Lung (tissue), 12 donors: ENCODE results near the gene CATSPERD. TPM values are rescaled to one million over a fixed set of nuclear protein-coding genes. Genes with fewer than 3 reads are reported as not detected.

Experiments
- ATAC-seq: fragments of 200-7000 bp; cut with Tn5 transposase; one replicate; pipeline ENCODE4 v1.9.1; 2020; ENCODE audit warnings: moderate number of reproducible peaks; ENCODE audit not compliant: insufficient read depth, low FRiP score
- DNase-seq, 3 donors: peaks; one replicate each; pipeline ENCODE4 v3.0.0-alpha.2; 2013 to 2017
- H3K27ac ChIP-seq, 2 donors: one replicate each; pipeline ENCODE4 v1.5.1; 2013; ENCODE audit warnings: mild to moderate bottlenecking in 2 of 2, moderate library complexity in 2 of 2, control low read depth in 1 of 2, inconsistent platforms in 1 of 2, low read depth in 1 of 2, low read length in 1 of 2
- H3K27me3 ChIP-seq, 3 donors: one replicate each; pipeline ENCODE4 v1.5.1; 2013; ENCODE audit warnings: low read length in 2 of 3; ENCODE audit not compliant: control insufficient read depth in 3 of 3, insufficient read depth in 3 of 3
- H3K36me3 ChIP-seq, 4 donors: one replicate each; pipeline ENCODE4 v1.5.1; 2013; ENCODE audit warnings: low read length in 4 of 4, mild to moderate bottlenecking in 1 of 4, moderate library complexity in 1 of 4; ENCODE audit not compliant: control insufficient read depth in 4 of 4, insufficient read depth in 4 of 4
- H3K4me1 ChIP-seq, 5 donors: one replicate each; pipeline ENCODE4 v1.5.1; 2013; ENCODE audit warnings: low read length in 5 of 5, mild to moderate bottlenecking in 2 of 5, moderate library complexity in 1 of 5; ENCODE audit not compliant: control insufficient read depth in 5 of 5, insufficient read depth in 5 of 5
- H3K4me3 ChIP-seq: one replicate; pipeline ENCODE4 v1.5.1; 2013; ENCODE audit warnings: mild to moderate bottlenecking, control low read depth, moderate library complexity
- H3K9ac ChIP-seq, 2 donors: one replicate each; pipeline ENCODE4 v1.5.1; 2013; ENCODE audit warnings: low read length in 2 of 2, control low read depth in 1 of 2; ENCODE audit not compliant: insufficient read depth in 1 of 2
- H3K9me3 ChIP-seq, 4 donors: one replicate each; pipeline ENCODE4 v1.5.1; 2013; ENCODE audit warnings: low read length in 3 of 4, mild to moderate bottlenecking in 1 of 4, moderate library complexity in 1 of 4; ENCODE audit not compliant: control insufficient read depth in 4 of 4, insufficient read depth in 3 of 4
- CTCF ChIP-seq: IDR thresholded peaks from 2 replicates; pipeline ENCODE4 v1.5.1; 2012; ENCODE audit warnings: mild to moderate bottlenecking; ENCODE audit errors: control extremely low read depth, extremely low read depth
- WGBS, 2 donors: extraction: QIAGEN DNeasy Blood & Tissue Kit; methylation state at CpG; one replicate each; pipeline ENCODE4 v1.1.7; 2013; 5-methylcytosine and 5-hydroxymethylcytosine counted together
- polyA plus RNA-seq, 2 donors: library from polyadenylated mRNA; stranded (reverse); fragments of 200-250 nt; gene quantifications; one replicate each; pipeline ENCODE4 v1.2.1, GENCODE V29; 2013
- total RNA-seq, 2 donors: library from RNA; depleted of rRNA in 1 of 2; stranded (reverse); fragments of >200 nt in 1 of 2; gene quantifications; one replicate each; pipeline ENCODE4 v1.2.1, GENCODE V29; 2014 to 2021
- donor health status: control.
- donor health status: control.
- donor health status: Bipolar disorder and iron deficiency.
- donor health status: healthy.
- donor health status: DM: yes; HTN: yes; CAD: no.

Gene CATSPERD
- total and polyA plus RNA-seq, 4 donors: 8.2 to 11.3 (median 9.2) TPM

GRCh38 chr19:5713228-5713627 lies 7.2 kb upstream of the CATSPERD start:
- peaks cover 2 to 44% (median 11%) of the 10 kb centered on the region in 4 donors for H3K36me3 ChIP-seq
- H3K4me3 ChIP-seq: no peak overlapping the region
- H3K27ac ChIP-seq: no peak overlapping the region
- DNase-seq (no peak), ATAC-seq (no peak)
- no peak for TF ChIP-seq CTCF
- no peaks in the 10 kb centered on the region for H3K27me3 ChIP-seq
- 95 to 98% methylated on average over 9 of the region's 9 CpGs for WGBS, 2 donors
- no peaks in the 10 kb centered on the region for H3K9me3 ChIP-seq
- peaks cover 0 to 3% (median 0%) of the 10 kb centered on the region in 5 donors for H3K4me1 ChIP-seq
- no peak overlapping the region for H3K9ac ChIP-seq

- TF ChIP-seq CTCF: no peak
- Histone ChIP-seq H3K27me3 (no peaks in the 10 kb centered on the region), H3K9me3 (no peaks in the 10 kb centered on the region), H3K4me3 (no peak overlapping the region), H3K36me3 (peaks cover 2 to 37% (median 11%) of the 10 kb centered on the region in 4 donors), H3K4me1 (peaks cover 0 to 12% (median 8%) of the 10 kb centered on the region in 5 donors), H3K9ac (no peak overlapping the region), H3K27ac (no peak overlapping the region)
- ATAC-seq (no peak), DNase-seq (no peak)
- WGBS, 2 donors: 91 to 97% methylated on average over 10 of the region's 10 CpGs
Observed at GRCh38 chr19:5714816-5715215, 5.6 kb upstream of the CATSPERD start.

GRCh38 chr19:5717215-5717935 lies 3.1 kb upstream of the CATSPERD start:
- Histone ChIP-seq H3K4me1 (peaks cover 0 to 12% (median 8%) of the 10 kb centered on the region in 5 donors), H3K27me3 (no peaks in the 10 kb centered on the region), H3K9ac (no peak overlapping the region), H3K4me3 (no peak overlapping the region), H3K27ac (no peak overlapping the region), H3K9me3 (no peaks in the 10 kb centered on the region), H3K36me3 (peaks cover 0 to 16% (median 2%) of the 10 kb centered on the region in 4 donors)
- ATAC-seq (no peak), DNase-seq (no peak)
- WGBS, 2 donors: 83 to 90% methylated on average over 8 of the region's 8 CpGs
- TF ChIP-seq CTCF: no peak
